ENCODE data around the gene NEMP1. TPM values are rescaled to one million over a fixed set of nuclear protein-coding genes. Genes with fewer than 3 reads are reported as not detected.
A peak's percentile ranks its signal among the peaks of the same experiment; 100 is the strongest.

Gene NEMP1
- total and polyA plus RNA-seq, 2 of the 13 experiments (the other 11 are each of a cell fraction or from before 2014, with no cell fraction given) = 11.4 to 12.9 TPM

DNA sequence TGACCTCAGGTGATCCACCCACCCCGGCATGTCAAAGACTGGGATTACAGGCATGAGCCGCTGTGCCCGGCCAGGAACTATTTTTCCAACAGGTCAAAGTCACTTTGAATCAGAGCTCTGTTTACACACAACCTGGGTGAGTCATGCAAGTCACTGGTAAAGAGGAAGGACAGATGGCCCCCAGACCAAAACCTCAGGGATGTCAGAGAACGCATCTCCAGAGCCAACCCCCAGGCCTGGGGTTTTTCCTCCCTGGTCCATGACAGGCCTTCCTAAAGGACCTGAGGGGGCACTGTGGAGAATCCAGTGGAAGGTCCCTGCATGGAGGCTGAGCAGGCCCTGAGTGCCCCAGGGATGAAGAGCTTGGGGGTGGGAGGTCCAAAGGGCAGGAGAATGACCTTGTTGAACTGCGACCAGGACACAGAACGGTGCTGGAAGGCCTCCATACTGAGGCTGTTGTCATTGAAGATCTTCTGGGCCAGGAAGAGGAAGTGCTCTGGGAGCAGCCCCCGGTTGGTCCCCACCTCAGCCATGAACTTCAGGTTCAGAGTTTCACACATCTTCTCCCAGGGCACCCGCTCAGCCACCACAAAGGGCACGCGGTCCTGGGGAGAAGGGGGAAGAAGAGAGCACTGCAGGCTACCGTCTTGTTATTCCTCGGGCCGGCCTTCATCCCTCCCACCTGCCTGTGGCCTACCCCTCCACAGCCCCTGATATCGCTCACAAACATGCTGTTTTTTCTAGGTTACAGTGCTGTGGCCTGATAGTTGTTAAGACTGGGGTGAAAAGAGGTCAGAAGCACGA, 23.5 kb upstream of the NEMP1 start (continued):
- TF ChIP-seq ZNF747 (CRISPR knock-in tag; IDR thresholded peaks at IDR 0.05; ENCODE audit: borderline replicate concordance) (no peak; the same call in 1 of the 2 replicates), KDM3A (CRISPR knock-in tag; IDR thresholded peaks at IDR 0.05; ENCODE audit: low read depth) (0 out of 2 replicates have a peak, but pooled peaks have one; percentile 9), ZNF776 (CRISPR knock-in tag; IDR thresholded peaks at IDR 0.05) (no peak), IRF1 (CRISPR knock-in tag; IDR thresholded peaks at IDR 0.05; ENCODE audit: low read depth) (no peak), NCOR1 (IDR thresholded peaks at IDR 0.05; ENCODE audit: borderline replicate concordance, low read length) (peak; percentile 87), TOPORS (CRISPR knock-in tag; IDR thresholded peaks at IDR 0.05) (0 out of 2 replicates have a peak, but pooled peaks have one; percentile 15), FOXM1 (CRISPR knock-in tag; IDR thresholded peaks at IDR 0.05) (no peak), ARID5B (CRISPR knock-in tag; IDR thresholded peaks at IDR 0.05) (peak; percentile 69), CENPT (CRISPR knock-in tag; IDR thresholded peaks at IDR 0.05; ENCODE audit: low read depth) (no peak), PPARG (CRISPR knock-in tag; conservative IDR thresholded peaks at IDR 0.05) (peak; percentile 52; the same call in 1 of the 2 replicates), ZC3H4 (CRISPR knock-in tag; IDR thresholded peaks at IDR 0.05; ENCODE audit: borderline replicate concordance) (no peak)
- TF ChIP-seq, protein P1, sequence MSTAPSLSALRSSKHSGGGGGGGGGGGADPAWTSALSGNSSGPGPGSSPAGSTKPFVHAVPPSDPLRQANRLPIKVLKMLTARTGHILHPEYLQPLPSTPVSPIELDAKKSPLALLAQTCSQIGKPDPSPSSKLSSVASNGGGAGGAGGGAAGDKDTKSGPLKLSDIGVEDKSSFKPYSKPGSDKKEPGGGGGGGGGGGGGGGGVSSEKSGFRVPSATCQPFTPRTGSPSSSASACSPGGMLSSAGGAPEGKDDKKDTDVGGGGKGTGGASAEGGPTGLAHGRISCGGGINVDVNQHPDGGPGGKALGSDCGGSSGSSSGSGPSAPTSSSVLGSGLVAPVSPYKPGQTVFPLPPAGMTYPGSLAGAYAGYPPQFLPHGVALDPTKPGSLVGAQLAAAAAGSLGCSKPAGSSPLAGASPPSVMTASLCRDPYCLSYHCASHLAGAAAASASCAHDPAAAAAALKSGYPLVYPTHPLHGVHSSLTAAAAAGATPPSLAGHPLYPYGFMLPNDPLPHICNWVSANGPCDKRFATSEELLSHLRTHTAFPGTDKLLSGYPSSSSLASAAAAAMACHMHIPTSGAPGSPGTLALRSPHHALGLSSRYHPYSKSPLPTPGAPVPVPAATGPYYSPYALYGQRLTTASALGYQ (CRISPR knock-in tag; IDR thresholded peaks at IDR 0.05) = 0 out of 2 replicates have a peak, but pooled peaks have one; percentile 38
- TF ChIP-seq, protein P2, sequence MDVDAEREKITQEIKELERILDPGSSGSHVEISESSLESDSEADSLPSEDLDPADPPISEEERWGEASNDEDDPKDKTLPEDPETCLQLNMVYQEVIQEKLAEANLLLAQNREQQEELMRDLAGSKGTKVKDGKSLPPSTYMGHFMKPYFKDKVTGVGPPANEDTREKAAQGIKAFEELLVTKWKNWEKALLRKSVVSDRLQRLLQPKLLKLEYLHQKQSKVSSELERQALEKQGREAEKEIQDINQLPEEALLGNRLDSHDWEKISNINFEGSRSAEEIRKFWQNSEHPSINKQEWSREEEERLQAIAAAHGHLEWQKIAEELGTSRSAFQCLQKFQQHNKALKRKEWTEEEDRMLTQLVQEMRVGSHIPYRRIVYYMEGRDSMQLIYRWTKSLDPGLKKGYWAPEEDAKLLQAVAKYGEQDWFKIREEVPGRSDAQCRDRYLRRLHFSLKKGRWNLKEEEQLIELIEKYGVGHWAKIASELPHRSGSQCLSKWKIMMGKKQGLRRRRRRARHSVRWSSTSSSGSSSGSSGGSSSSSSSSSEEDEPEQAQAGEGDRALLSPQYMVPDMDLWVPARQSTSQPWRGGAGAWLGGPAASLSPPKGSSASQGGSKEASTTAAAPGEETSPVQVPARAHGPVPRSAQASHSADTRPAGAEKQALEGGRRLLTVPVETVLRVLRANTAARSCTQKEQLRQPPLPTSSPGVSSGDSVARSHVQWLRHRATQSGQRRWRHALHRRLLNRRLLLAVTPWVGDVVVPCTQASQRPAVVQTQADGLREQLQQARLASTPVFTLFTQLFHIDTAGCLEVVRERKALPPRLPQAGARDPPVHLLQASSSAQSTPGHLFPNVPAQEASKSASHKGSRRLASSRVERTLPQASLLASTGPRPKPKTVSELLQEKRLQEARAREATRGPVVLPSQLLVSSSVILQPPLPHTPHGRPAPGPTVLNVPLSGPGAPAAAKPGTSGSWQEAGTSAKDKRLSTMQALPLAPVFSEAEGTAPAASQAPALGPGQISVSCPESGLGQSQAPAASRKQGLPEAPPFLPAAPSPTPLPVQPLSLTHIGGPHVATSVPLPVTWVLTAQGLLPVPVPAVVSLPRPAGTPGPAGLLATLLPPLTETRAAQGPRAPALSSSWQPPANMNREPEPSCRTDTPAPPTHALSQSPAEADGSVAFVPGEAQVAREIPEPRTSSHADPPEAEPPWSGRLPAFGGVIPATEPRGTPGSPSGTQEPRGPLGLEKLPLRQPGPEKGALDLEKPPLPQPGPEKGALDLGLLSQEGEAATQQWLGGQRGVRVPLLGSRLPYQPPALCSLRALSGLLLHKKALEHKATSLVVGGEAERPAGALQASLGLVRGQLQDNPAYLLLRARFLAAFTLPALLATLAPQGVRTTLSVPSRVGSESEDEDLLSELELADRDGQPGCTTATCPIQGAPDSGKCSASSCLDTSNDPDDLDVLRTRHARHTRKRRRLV (CRISPR knock-in tag; IDR thresholded peaks at IDR 0.05) = no peak
- TF ChIP-seq, protein P3, sequence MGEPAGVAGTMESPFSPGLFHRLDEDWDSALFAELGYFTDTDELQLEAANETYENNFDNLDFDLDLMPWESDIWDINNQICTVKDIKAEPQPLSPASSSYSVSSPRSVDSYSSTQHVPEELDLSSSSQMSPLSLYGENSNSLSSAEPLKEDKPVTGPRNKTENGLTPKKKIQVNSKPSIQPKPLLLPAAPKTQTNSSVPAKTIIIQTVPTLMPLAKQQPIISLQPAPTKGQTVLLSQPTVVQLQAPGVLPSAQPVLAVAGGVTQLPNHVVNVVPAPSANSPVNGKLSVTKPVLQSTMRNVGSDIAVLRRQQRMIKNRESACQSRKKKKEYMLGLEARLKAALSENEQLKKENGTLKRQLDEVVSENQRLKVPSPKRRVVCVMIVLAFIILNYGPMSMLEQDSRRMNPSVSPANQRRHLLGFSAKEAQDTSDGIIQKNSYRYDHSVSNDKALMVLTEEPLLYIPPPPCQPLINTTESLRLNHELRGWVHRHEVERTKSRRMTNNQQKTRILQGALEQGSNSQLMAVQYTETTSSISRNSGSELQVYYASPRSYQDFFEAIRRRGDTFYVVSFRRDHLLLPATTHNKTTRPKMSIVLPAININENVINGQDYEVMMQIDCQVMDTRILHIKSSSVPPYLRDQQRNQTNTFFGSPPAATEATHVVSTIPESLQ (CRISPR knock-in tag; conservative IDR thresholded peaks at IDR 0.05) = no peak

Measured in HepG2 (cell line).